Osteoblast (primary cell): ENCODE results near the gene VAC14. TPM values are rescaled to one million over a fixed set of nuclear protein-coding genes. Genes with fewer than 3 reads are reported as not detected.

Source experiments
- DNase-seq: peaks from one replicate; pipeline ENCODE4 v3.0.0; 2011; ENCODE audit warnings: low spot score, mixed read lengths; ENCODE audit not compliant: insufficient read length; ENCODE audit errors: missing footprints
- H2AFZ ChIP-seq: 2 replicates; pipeline ENCODE4 v1.6.0; 2011; ENCODE audit warnings: mild to moderate bottlenecking, low read length
- H3K27ac ChIP-seq: 2 replicates; pipeline ENCODE4 v1.5.1; 2011; ENCODE audit warnings: mild to moderate bottlenecking, low read depth, low read length, moderate library complexity
- H3K27me3 ChIP-seq: 2 replicates; pipeline ENCODE4 v1.6.0; 2012; ENCODE audit warnings: mild to moderate bottlenecking, control low read depth, inconsistent platforms, low read length, moderate library complexity; ENCODE audit not compliant: insufficient read depth
- H3K36me3 ChIP-seq: 2 replicates; pipeline ENCODE4 v1.5.1; 2011; ENCODE audit warnings: mild to moderate bottlenecking, low read length, control low read depth, moderate library complexity; ENCODE audit not compliant: insufficient read depth
- H3K4me1 ChIP-seq: 2 replicates; pipeline ENCODE4 v1.5.1; 2011; ENCODE audit warnings: mild to moderate bottlenecking, low read length, control low read depth, moderate library complexity; ENCODE audit not compliant: insufficient read depth
- H3K4me2 ChIP-seq: 2 replicates; pipeline ENCODE4 v1.6.0; 2011; ENCODE audit warnings: mild to moderate bottlenecking, low read length; ENCODE audit not compliant: insufficient read depth
- H3K4me3 ChIP-seq: fragments of 200-600 bp; sonication (generic); 3 replicates; pipeline ENCODE4 v1.5.1; 2012; ENCODE audit warnings: mild to moderate bottlenecking, low read length, inconsistent platforms; ENCODE audit not compliant: insufficient read depth
- H3K79me2 ChIP-seq: 2 replicates; pipeline ENCODE4 v1.6.0; 2012; ENCODE audit warnings: mild to moderate bottlenecking, low read length, control low read depth, inconsistent platforms; ENCODE audit not compliant: insufficient read depth
- H3K9me3 ChIP-seq: 2 replicates; pipeline ENCODE4 v1.5.1; 2011; ENCODE audit warnings: low read depth, low read length, control low read depth
- H4K20me1 ChIP-seq: 2 replicates; pipeline ENCODE4 v1.6.0; 2012; ENCODE audit warnings: mild to moderate bottlenecking, low read length, control low read depth; ENCODE audit not compliant: insufficient read depth
- CTCF ChIP-seq: IDR thresholded peaks from 2 replicates; pipeline ENCODE4 v1.5.1; 2011; ENCODE audit warnings: mild to moderate bottlenecking, low read depth, low read length, moderate library complexity; ENCODE audit errors: extremely low read depth
- total RNA-seq: library from RNA; depleted of rRNA; stranded (reverse); fragments of >200 nt; gene quantifications from 2 replicates; pipeline ENCODE4 v1.2.3, GENCODE V29; 2012

The VAC14 gene
- total RNA-seq, 1 donor: 72.7 TPM

GRCh38 chr16:70804153-70804733, 3.3 kb upstream of the VAC14 start:
- Histone ChIP-seq H3K36me3 (no peaks in the 10 kb centered on the region), H3K27me3 (no peaks in the 10 kb centered on the region), H3K27ac (peak overlapping the region; percentile 99), H2AFZ (peak overlapping the region; percentile 80), H3K4me3 (peak overlapping the region; percentile 41), H3K4me2 (peak overlapping the region; percentile 75), H3K9me3 (no peaks in the 10 kb centered on the region), H4K20me1 (no peaks in the 10 kb centered on the region), H3K79me2 (peaks cover 17% of the 10 kb centered on the region), H3K4me1 (peaks cover 50% of the 10 kb centered on the region)
- TF ChIP-seq CTCF: no peak
- DNase-seq: peak; percentile 90

GRCh38 chr16:70803319-70803718, 2.4 kb upstream of the VAC14 start:
- Histone ChIP-seq H3K27ac (peak overlapping the region; percentile 99), H3K36me3 (no peaks in the 10 kb centered on the region), H2AFZ (no peak overlapping the region), H4K20me1 (no peaks in the 10 kb centered on the region), H3K4me3 (no peak overlapping the region), H3K9me3 (no peaks in the 10 kb centered on the region), H3K4me2 (no peak overlapping the region), H3K79me2 (peaks cover 27% of the 10 kb centered on the region), H3K27me3 (no peaks in the 10 kb centered on the region), H3K4me1 (peaks cover 50% of the 10 kb centered on the region)
- TF ChIP-seq CTCF: no peak
- DNase-seq: peak; percentile 34

GRCh38 chr16:70801611-70802010, 653 bp upstream of the VAC14 start:
- H3K4me1 ChIP-seq: peaks cover 47% of the 10 kb centered on the region
- H3K27me3 ChIP-seq: no peaks in the 10 kb centered on the region
- peak overlapping the region; percentile 86 for H3K4me3 ChIP-seq
- peak overlapping the region; percentile 80 for H3K27ac ChIP-seq
- DNase-seq: no peak
- no peaks in the 10 kb centered on the region for H3K9me3 ChIP-seq
- no peak for TF ChIP-seq CTCF
- peaks cover 5% of the 10 kb centered on the region for H3K36me3 ChIP-seq
- peaks cover 43% of the 10 kb centered on the region for H3K79me2 ChIP-seq
- no peak overlapping the region for H2AFZ ChIP-seq
- H4K20me1 ChIP-seq: peaks cover 4% of the 10 kb centered on the region
- peak overlapping the region; percentile 93 for H3K4me2 ChIP-seq

- Histone ChIP-seq H4K20me1 (peaks cover 4% of the 10 kb centered on the region), H3K4me2 (peak overlapping the region; percentile 93), H3K79me2 (peaks cover 56% of the 10 kb centered on the region), H3K9me3 (no peaks in the 10 kb centered on the region), H3K36me3 (peaks cover 5% of the 10 kb centered on the region), H3K4me1 (peaks cover 34% of the 10 kb centered on the region), H2AFZ (peak overlapping the region; percentile 90), H3K27ac (peak overlapping the region; percentile 80), H3K27me3 (no peaks in the 10 kb centered on the region), H3K4me3 (peak overlapping the region; percentile 86)
- TF ChIP-seq CTCF: no peak
- DNase-seq: peak; percentile 39
These were observed 647 bp downstream of the VAC14 start for GRCh38 chr16:70800311-70800710.
